Panc1 (cell line): ENCODE measurements around the gene JADE3. TPM values are rescaled to one million over a fixed set of nuclear protein-coding genes. Genes with fewer than 3 reads are reported as not detected.
A peak's percentile ranks its signal among the peaks of the same experiment; 100 is the strongest.

Experiments
- ATAC-seq: fragments of 200-7000 bp; cut with Tn5 transposase; 2 replicates; pipeline ENCODE4 v1.9.1; 2020; ENCODE audit warnings: mild to moderate bottlenecking, moderate library complexity
- BruUV-seq: library from RNA; stranded (reverse); fragments of 400-500 nt; replicated peaks from 2 replicates; lab custom pipeline; 2021; lab: Mats Ljungman, UMichigan
- CTCF ChIA-PET: fragments of 300-600 bp; sonication (Branson Sonifier 250); formaldehyde crosslinking; loops from one replicate; lab custom pipeline; 2022; ENCODE audit warnings: antibody characterized with exemption; lab: Charles Lee
- POLR2A ChIA-PET: fragments of 300-600 bp; sonication (Branson Sonifier 250); formaldehyde crosslinking; loops from one replicate; lab custom pipeline; 2022; ENCODE audit warnings: antibody characterized with exemption; lab: Charles Lee
- DNase-seq: peaks from one replicate; pipeline ENCODE4 v3.0.0-alpha.2; 2010; ENCODE audit warnings: low read depth, low spot score
- H3K27ac ChIP-seq: 2 replicates; pipeline ENCODE4 v1.5.1; 2011; ENCODE audit warnings: mild to moderate bottlenecking, low read length, inconsistent platforms
- H3K27me3 ChIP-seq: fragments of 200-500 bp; sonication (Bioruptor generic); 2 replicates; pipeline ENCODE4 v1.6.0; 2014; ENCODE audit warnings: low read length, inconsistent platforms; ENCODE audit not compliant: control insufficient read depth, insufficient read depth
- H3K36me3 ChIP-seq: fragments of 200-500 bp; sonication (Bioruptor generic); 2 replicates; pipeline ENCODE4 v1.5.1; 2014; ENCODE audit warnings: inconsistent platforms, mild to moderate bottlenecking, low read length, moderate library complexity; ENCODE audit not compliant: control insufficient read depth, insufficient read depth
- H3K4me1 ChIP-seq: 2 replicates; pipeline ENCODE4 v1.5.1; 2011; ENCODE audit warnings: inconsistent platforms, mild to moderate bottlenecking, low read length, moderate library complexity; ENCODE audit not compliant: control insufficient read depth, insufficient read depth
- H3K4me3 ChIP-seq, 2 experiments: 2 replicates each; pipeline ENCODE4 v1.5.1; 2011 to 2012; ENCODE audit warnings: low read depth in 2 of 2, low read length in 2 of 2, mild to moderate bottlenecking in 2 of 2, inconsistent platforms in 1 of 2, moderate library complexity in 1 of 2
- H3K9me3 ChIP-seq: fragments of 200-500 bp; sonication (Bioruptor generic); 2 replicates; pipeline ENCODE4 v1.5.1; 2014; ENCODE audit warnings: low read depth, mild to moderate bottlenecking, inconsistent platforms, low read length, moderate library complexity; ENCODE audit not compliant: control insufficient read depth, insufficient read depth
- POLR2AphosphoS5 ChIP-seq: IDR thresholded peaks from 2 replicates; pipeline ENCODE4 v1.6.1; 2012; ENCODE audit warnings: mild to moderate bottlenecking, low read depth, low read length, moderate library complexity
- SIN3A ChIP-seq: IDR thresholded peaks from 2 replicates; pipeline ENCODE4 v1.6.1; 2012; ENCODE audit warnings: low read depth, mild to moderate bottlenecking, low read length, moderate library complexity, borderline replicate concordance; ENCODE audit not compliant: insufficient read depth
- TCF7L2 ChIP-seq: IDR thresholded peaks from 2 replicates; pipeline ENCODE4 v1.6.1; 2011; ENCODE audit warnings: mild to moderate bottlenecking, low read depth, low read length, inconsistent platforms
- in situ Hi-C: cut with HindIII; loops from 2 replicates; pipeline ENCODE4 v1.10.0; 2016; ENCODE audit warnings: low sequenced_read_pairs, low pct_unique_long_range_greater_than_20kb
- intact Hi-C: fragments of 100-400 bp; cut with micrococcal nuclease; formaldehyde crosslinking; loops from one replicate; pipeline ENCODE4 v1.10.0; 2022; ENCODE audit not compliant: unreplicated experiment
- total RNA-seq: library from RNA; stranded (reverse); gene quantifications from one replicate; pipeline ENCODE4 v1.2.1, GENCODE V29; 2021; ENCODE audit not compliant: unreplicated experiment
- TF ChIP-seq, protein P1 (sequence below), 2 experiments: IDR thresholded peaks; 2 replicates each; pipeline ENCODE4 v1.6.1; 2011 to 2012; ENCODE audit warnings: low read depth in 2 of 2, control low read depth in 1 of 2, low read length in 1 of 2, mild to moderate bottlenecking in 1 of 2, moderate library complexity in 1 of 2; ENCODE audit not compliant: insufficient read depth in 1 of 2
- TF ChIP-seq, protein P2 (sequence below): fragments of 450-650 bp; IDR thresholded peaks from 2 replicates; pipeline ENCODE4 v1.5.1; 2017; ENCODE audit warnings: mild to moderate bottlenecking

Gene JADE3
- total RNA-seq, 1 experiment from 2014 or later, result 22.2 TPM

DNA sequence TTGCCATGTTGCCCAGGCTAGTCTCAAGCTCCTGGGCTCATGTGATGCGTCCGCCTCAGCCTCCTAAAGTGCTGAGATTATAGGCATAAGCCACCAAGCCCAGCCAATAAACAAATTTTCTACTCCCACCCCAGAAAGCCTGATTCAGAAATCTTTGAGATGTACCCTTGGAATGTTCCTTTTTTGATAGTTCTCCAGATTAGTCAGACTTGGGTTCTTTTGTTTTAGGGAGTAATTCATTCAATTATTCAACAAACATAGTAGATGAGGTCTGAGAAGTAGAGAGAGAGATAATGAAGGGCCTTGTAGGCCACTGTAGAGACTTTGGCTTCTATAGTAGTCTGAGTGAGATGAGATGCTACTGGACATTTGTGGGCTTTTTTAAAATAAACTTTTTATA lies 47.6 kb upstream of the JADE3 start:
- no TSS peak for BruUV-seq
- Histone ChIP-seq H3K9me3 (no peaks in the 10 kb centered on the region), H3K4me1 (no peaks in the 10 kb centered on the region), H3K27ac (no peak overlapping the region), H3K4me3 (no peak overlapping the region), H3K36me3 (0 out of 2 replicates have a peak, but pooled peaks cover 2% of the 10 kb centered on the region), H3K27me3 (no peaks in the 10 kb centered on the region)
- CTCF ChIA-PET, result no interaction called here
- ATAC-seq (no peak), DNase-seq (no peak)
- intact Hi-C loops, result no loop called here
- in situ Hi-C loops, result no loop called here
- POLR2A ChIA-PET, result no interaction called here
- TF ChIP-seq SIN3A (no peak), POLR2AphosphoS5 (no peak), TCF7L2 (no peak)
- TF ChIP-seq, protein P1, sequence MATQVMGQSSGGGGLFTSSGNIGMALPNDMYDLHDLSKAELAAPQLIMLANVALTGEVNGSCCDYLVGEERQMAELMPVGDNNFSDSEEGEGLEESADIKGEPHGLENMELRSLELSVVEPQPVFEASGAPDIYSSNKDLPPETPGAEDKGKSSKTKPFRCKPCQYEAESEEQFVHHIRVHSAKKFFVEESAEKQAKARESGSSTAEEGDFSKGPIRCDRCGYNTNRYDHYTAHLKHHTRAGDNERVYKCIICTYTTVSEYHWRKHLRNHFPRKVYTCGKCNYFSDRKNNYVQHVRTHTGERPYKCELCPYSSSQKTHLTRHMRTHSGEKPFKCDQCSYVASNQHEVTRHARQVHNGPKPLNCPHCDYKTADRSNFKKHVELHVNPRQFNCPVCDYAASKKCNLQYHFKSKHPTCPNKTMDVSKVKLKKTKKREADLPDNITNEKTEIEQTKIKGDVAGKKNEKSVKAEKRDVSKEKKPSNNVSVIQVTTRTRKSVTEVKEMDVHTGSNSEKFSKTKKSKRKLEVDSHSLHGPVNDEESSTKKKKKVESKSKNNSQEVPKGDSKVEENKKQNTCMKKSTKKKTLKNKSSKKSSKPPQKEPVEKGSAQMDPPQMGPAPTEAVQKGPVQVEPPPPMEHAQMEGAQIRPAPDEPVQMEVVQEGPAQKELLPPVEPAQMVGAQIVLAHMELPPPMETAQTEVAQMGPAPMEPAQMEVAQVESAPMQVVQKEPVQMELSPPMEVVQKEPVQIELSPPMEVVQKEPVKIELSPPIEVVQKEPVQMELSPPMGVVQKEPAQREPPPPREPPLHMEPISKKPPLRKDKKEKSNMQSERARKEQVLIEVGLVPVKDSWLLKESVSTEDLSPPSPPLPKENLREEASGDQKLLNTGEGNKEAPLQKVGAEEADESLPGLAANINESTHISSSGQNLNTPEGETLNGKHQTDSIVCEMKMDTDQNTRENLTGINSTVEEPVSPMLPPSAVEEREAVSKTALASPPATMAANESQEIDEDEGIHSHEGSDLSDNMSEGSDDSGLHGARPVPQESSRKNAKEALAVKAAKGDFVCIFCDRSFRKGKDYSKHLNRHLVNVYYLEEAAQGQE (IDR thresholded peaks at IDR 0.05; ENCODE audit: insufficient read depth in 1 of 2, low read depth in 2 of 2, low read length in 1 of 2), result no peak
- TF ChIP-seq, protein P2, sequence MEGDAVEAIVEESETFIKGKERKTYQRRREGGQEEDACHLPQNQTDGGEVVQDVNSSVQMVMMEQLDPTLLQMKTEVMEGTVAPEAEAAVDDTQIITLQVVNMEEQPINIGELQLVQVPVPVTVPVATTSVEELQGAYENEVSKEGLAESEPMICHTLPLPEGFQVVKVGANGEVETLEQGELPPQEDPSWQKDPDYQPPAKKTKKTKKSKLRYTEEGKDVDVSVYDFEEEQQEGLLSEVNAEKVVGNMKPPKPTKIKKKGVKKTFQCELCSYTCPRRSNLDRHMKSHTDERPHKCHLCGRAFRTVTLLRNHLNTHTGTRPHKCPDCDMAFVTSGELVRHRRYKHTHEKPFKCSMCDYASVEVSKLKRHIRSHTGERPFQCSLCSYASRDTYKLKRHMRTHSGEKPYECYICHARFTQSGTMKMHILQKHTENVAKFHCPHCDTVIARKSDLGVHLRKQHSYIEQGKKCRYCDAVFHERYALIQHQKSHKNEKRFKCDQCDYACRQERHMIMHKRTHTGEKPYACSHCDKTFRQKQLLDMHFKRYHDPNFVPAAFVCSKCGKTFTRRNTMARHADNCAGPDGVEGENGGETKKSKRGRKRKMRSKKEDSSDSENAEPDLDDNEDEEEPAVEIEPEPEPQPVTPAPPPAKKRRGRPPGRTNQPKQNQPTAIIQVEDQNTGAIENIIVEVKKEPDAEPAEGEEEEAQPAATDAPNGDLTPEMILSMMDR, result no peak

DNA sequence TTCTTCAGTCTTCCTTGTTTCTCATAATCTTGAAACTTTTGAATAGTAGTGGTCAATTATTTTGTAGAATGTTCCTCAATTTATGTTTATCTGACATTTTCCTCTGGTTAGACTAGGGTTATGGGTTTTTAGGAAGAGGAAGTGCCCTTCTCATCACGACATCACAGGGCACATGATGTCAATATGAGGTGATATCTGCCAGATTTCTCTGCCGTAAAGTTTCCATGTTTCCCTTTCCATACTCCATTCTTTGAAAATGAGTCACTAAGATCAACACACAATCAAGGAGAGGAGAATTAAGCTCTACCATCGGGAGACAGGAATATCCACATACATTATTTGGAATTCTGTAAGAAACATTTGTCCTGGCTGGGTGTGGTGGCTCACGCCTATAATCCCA lies 46.9 kb upstream of the JADE3 start:
- ChIA-PET CTCF (no interaction called here), POLR2A (no interaction called here)
- DNase-seq (peak; percentile 35), ATAC-seq (peak; percentile 60; the same call in 1 of the 2 replicates)
- BruUV-seq, result no TSS peak
- no peak overlapping the region for H3K27ac ChIP-seq
- intact Hi-C loops (no loop called here), in situ Hi-C loops (no loop called here)
- no peaks in the 10 kb centered on the region for H3K9me3 ChIP-seq
- 0 out of 2 replicates have a peak, but pooled peaks cover 1% of the 10 kb centered on the region for H3K36me3 ChIP-seq
- no peaks in the 10 kb centered on the region for H3K4me1 ChIP-seq
- no peak overlapping the region for H3K4me3 ChIP-seq
- TF ChIP-seq, protein P2, result no peak
- TF ChIP-seq POLR2AphosphoS5, result no peak
- no peak for TF ChIP-seq TCF7L2
- no peak for TF ChIP-seq SIN3A
- TF ChIP-seq, protein P1 (IDR thresholded peaks at IDR 0.05; ENCODE audit: insufficient read depth in 1 of 2, low read depth in 2 of 2, low read length in 1 of 2), result no peak
- H3K27me3 ChIP-seq, result no peaks in the 10 kb centered on the region
